GM12878 (cell line): ENCODE measurements around the gene FKBP11. TPM values are rescaled to one million over a fixed set of nuclear protein-coding genes. Genes with fewer than 3 reads are reported as not detected.

Source experiments
- ATAC-seq: fragments of 200-7000 bp; cut with Tn5 transposase; 3 replicates; pipeline ENCODE4 v1.9.1; 2020; ENCODE audit warnings: mild to moderate bottlenecking, moderate library complexity
- BruUV-seq: library from RNA; stranded (reverse); fragments of 400-500 nt; replicated peaks from 2 replicates; lab custom pipeline; 2021; lab: Mats Ljungman, UMichigan
- CTCF ChIA-PET: fragments of 300-600 bp; sonication (Branson Sonifier 250); formaldehyde crosslinking; extraction: SDS; loops from one replicate; lab custom pipeline; 2021; ENCODE audit warnings: inconsistent platforms; lab: Yijun Ruan, JAX
- POLR2A ChIA-PET: fragments of 350-600 bp; formaldehyde crosslinking; extraction: SDS; loops from one replicate; lab custom pipeline; 2021; ENCODE audit warnings: inconsistent platforms; lab: Charles Lee
- RAD21 ChIA-PET: fragments of 300-600 bp; sonication (Branson Sonifier 250); formaldehyde crosslinking; loops from one replicate; lab custom pipeline; 2023; ENCODE audit warnings: antibody characterized with exemption; ENCODE audit not compliant: unreplicated experiment; lab: Charles Lee
- SMC1A ChIA-PET: fragments of 300-600 bp; sonication (Branson Sonifier 250); formaldehyde crosslinking; loops from one replicate; lab custom pipeline; 2023; ENCODE audit not compliant: unreplicated experiment, uncharacterized antibody; lab: Charles Lee
- DNase-seq: peaks from one replicate; pipeline ENCODE4 v3.0.0-alpha.2; 2011; ENCODE audit warnings: low read depth, low spot score
- FAIRE-seq: peaks from 3 replicates; lab custom pipeline; 2011; peaks lifted over from hg19 to GRCh38; lab: Jason Lieb, UNC
- H2AFZ ChIP-seq: 2 replicates; pipeline ENCODE4 v1.6.0; 2011; ENCODE audit warnings: low read depth, low read length, control low read depth; ENCODE audit not compliant: control insufficient read depth
- H3K27ac ChIP-seq: 2 replicates; pipeline ENCODE4 v1.5.1; 2011; ENCODE audit warnings: control low read depth; ENCODE audit not compliant: control insufficient read depth, insufficient read depth
- H3K27me3 ChIP-seq, 2 experiments: replicated peaks in 1 of 2; 2 replicates each; pipeline versions ENCODE4 v1.6.0 to v1.6.1; 2011; ENCODE audit warnings: low read length in 1 of 2; ENCODE audit not compliant: control insufficient read depth in 2 of 2, insufficient read depth in 2 of 2
- H3K36me3 ChIP-seq, 2 experiments: 2 replicates each; pipeline ENCODE4 v1.5.1; 2011; ENCODE audit warnings: low read length in 1 of 2; ENCODE audit not compliant: control insufficient read depth in 2 of 2, insufficient read depth in 2 of 2
- H3K4me1 ChIP-seq: 2 replicates; pipeline ENCODE4 v1.6.1; 2011; ENCODE audit warnings: mild to moderate bottlenecking, low read length, moderate library complexity, mixed read lengths; ENCODE audit not compliant: control insufficient read depth, insufficient read depth
- H3K4me2 ChIP-seq: 2 replicates; pipeline ENCODE4 v1.6.0; 2011; ENCODE audit warnings: control low read depth; ENCODE audit not compliant: control insufficient read depth, insufficient read depth
- H3K4me3 ChIP-seq: fragments of 200-600 bp; sonication (generic); 2 replicates; pipeline ENCODE4 v1.5.1; 2016
- H3K79me2 ChIP-seq: 2 replicates; pipeline ENCODE4 v1.6.0; 2011; ENCODE audit warnings: low read length; ENCODE audit not compliant: control insufficient read depth, insufficient read depth
- H3K9ac ChIP-seq: 2 replicates; pipeline ENCODE4 v1.8.0; 2011; ENCODE audit warnings: low read length, control low read depth, mixed read lengths; ENCODE audit not compliant: control insufficient read depth, insufficient read depth
- H3K9me3 ChIP-seq: replicated peaks from 3 replicates; pipeline ENCODE4 v1.5.1; 2011; ENCODE audit warnings: mild to moderate bottlenecking, low read length; ENCODE audit not compliant: control insufficient read depth, insufficient read depth
- H4K20me1 ChIP-seq: 2 replicates; pipeline ENCODE4 v1.6.0; 2011; ENCODE audit not compliant: control insufficient read depth, insufficient read depth
- BRCA1 ChIP-seq: IDR thresholded peaks from 2 replicates; pipeline ENCODE4 v1.6.1; 2011; ENCODE audit warnings: low read depth, low read length, improper control_type of control experiment
- CHD4 ChIP-seq: fragments of 200-600 bp; sonication (generic); IDR thresholded peaks from 2 replicates; pipeline ENCODE4 v1.6.1; 2016; ENCODE audit warnings: mild to moderate bottlenecking
- CREM ChIP-seq: IDR thresholded peaks from 2 replicates; pipeline ENCODE4 v1.6.1; 2014; ENCODE audit warnings: antibody characterized with exemption, low read depth
- FOS ChIP-seq: IDR thresholded peaks from 3 replicates; pipeline ENCODE4 v1.6.1; 2011; ENCODE audit warnings: borderline replicate concordance; ENCODE audit not compliant: insufficient read length; ENCODE audit errors: extremely low read depth
- IRF4 ChIP-seq: IDR thresholded peaks from 2 replicates; pipeline ENCODE4 v1.6.1; 2011; ENCODE audit warnings: low read depth, low read length
- NR2C1 ChIP-seq: fragments of 450-650 bp; IDR thresholded peaks from 2 replicates; pipeline ENCODE4 v1.6.1; 2017; ENCODE audit warnings: antibody characterized with exemption, mild to moderate bottlenecking, moderate library complexity
- NRF1 ChIP-seq: conservative IDR thresholded peaks from 2 replicates; pipeline ENCODE4 v1.6.1; 2011; ENCODE audit warnings: mild to moderate bottlenecking, low read depth, low read length, improper control_type of control experiment
- PML ChIP-seq: IDR thresholded peaks from 2 replicates; pipeline ENCODE4 v1.6.1; 2012; ENCODE audit warnings: low read length, inconsistent platforms
- YBX1 ChIP-seq: fragments of 450-650 bp; IDR thresholded peaks from 2 replicates; pipeline ENCODE4 v1.6.1; 2016; ENCODE audit warnings: antibody characterized with exemption
- ZNF384 ChIP-seq: IDR thresholded peaks from 2 replicates; pipeline ENCODE4 v1.6.1; 2012; ENCODE audit warnings: low read depth, mild to moderate bottlenecking, low read length, improper control_type of control experiment, borderline replicate concordance
- WGBS: methylation state at CpG from one replicate; pipeline ENCODE4 v1.1.6; 2016; ENCODE audit warnings: low lambda C conversion rate; ENCODE audit not compliant: insufficient replicate concordance, insufficient coverage; ENCODE audit errors: missing lambda C conversion rate; 5-methylcytosine and 5-hydroxymethylcytosine counted together
- in situ Hi-C: fragments of 300-500 bp; cut with MboI; formaldehyde crosslinking; loops from 9 replicates; pipeline ENCODE4 v1.14.3; 2018; ENCODE audit warnings: mixed read lengths
- intact Hi-C: fragments of 100-400 bp; cut with micrococcal nuclease; formaldehyde crosslinking; loops from one replicate; pipeline ENCODE4 v1.14.2; 2022; ENCODE audit not compliant: unreplicated experiment
- polyA plus RNA-seq, 11 experiments: library from polyadenylated mRNA; depleted of rRNA in 4 of 11; unstranded in 6 of 11; stranded (reverse) in 5 of 11; fragments of >200 nt; fragmentation: Nextera tagmentation in 4 of 11; fragmentation: Illumina TruSeq in 1 of 11; extraction: Ambion mirVana in 4 of 11; extraction: Trizol in 1 of 11; gene quantifications; 1 replicate in 1 of 11; 2 replicates in 10 of 11; pipeline versions ENCODE4 v1.2.1 to v1.2.3, GENCODE V29; 2011 to 2016; ENCODE audit warnings: inconsistent platforms in 2 of 11, missing spikeins in 2 of 11, low read depth in 1 of 11
- total RNA-seq, 4 experiments: library from RNA; depleted of rRNA in 3 of 4; stranded (reverse); fragments of >200 nt in 3 of 4; fragmentation: Illumina TruSeq in 1 of 4; extraction: Trizol in 1 of 4; gene quantifications; 2 replicates each; pipeline versions ENCODE4 v1.2.1 to v1.2.3, GENCODE V29; 2013 to 2021

FKBP11 gene
- total and polyA plus RNA-seq, 10 of the 15 experiments (the other 5 are each of a cell fraction or from before 2014, with no cell fraction given), result 25.0 to 135 (median 56.5) TPM

DNA sequence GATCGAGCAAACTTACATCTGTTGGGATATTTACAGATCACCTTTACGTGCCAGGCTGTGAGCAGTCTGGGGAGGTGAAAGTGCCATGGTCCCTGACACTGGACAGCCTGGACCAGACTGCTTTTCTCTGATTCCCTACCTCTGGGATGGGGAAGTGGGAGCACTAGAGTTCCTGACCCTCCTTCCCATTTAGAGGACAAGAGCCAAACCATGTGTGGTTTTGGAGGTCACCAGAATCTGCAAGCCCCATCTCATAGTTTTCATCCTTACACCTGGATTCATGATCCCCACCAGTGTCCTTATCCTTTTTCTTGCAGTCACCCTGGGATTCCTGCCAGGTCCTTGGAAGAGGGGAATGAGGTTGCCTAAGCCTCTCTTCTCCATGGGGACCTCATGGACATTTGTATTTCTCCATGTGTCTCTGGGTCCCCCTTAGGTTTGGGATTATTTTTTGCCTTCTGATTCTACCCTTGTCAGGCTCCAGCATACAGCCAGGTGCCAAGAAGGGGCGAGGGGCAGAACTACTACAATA lies 47.7 kb upstream of the FKBP11 start:
- ChIA-PET CTCF (interaction anchor here (0.7 to 7.1 kb wide), 11 partner anchors 9 to 157 kb away, joined by 3 to 65 read pairs (median 4); partner anchors contain the start of gene ARF3), POLR2A (no interaction called here), SMC1A (interaction anchor here (1.3 to 1.6 kb wide), 2 partner anchors 15 to 16 kb away, joined by 4 read pairs; partner anchors contain the start of gene ARF3)
- WGBS, result 0% methylated on average over 3 of the region's 3 CpGs
- Histone ChIP-seq H3K9me3 (no peaks in the 10 kb centered on the region), H4K20me1 (no peaks in the 10 kb centered on the region), H3K4me2 (no peak overlapping the region), H3K79me2 (no peaks in the 10 kb centered on the region), H3K4me1 (peaks cover 48% of the 10 kb centered on the region), H3K9ac (no peak overlapping the region), H2AFZ (no peak overlapping the region), H3K36me3 (no peaks in the 10 kb centered on the region)
- BruUV-seq, result no TSS peak
- TF ChIP-seq NR2C1 (no peak), IRF4 (no peak), BRCA1 (no peak), ZNF384 (no peak), FOS (no peak), NRF1 (no peak), CREM (no peak), CHD4 (no peak), YBX1 (no peak), PML (no peak)
- TF ChIP-seq, all 136 proteins: peak for 0
- DNase-seq (no peak), FAIRE-seq (no peak), ATAC-seq (no peak)
- Histone ChIP-seq H3K27ac (no peak overlapping the region), H3K4me3 (no peak overlapping the region), H3K27me3 (peaks cover 19 to 30% of the 10 kb centered on the region in 2 experiments)
- in situ Hi-C loops (no loop called here), intact Hi-C loops (no loop called here)
- RAD21 ChIA-PET, result interaction anchor here (1.3 to 2.4 kb wide), 3 partner anchors 15 to 120 kb away, joined by 4 to 10 read pairs (median 6); no protein-coding TSS in a partner anchor
